GM12878 (cell line): ENCODE data around the gene TERF2IP. TPM values are rescaled to one million over a fixed set of nuclear protein-coding genes. Genes with fewer than 3 reads are reported as not detected.
A peak's percentile ranks its signal among the peaks of the same experiment; 100 is the strongest.

Source experiments
- BCL11A ChIP-seq: IDR thresholded peaks from 2 replicates; pipeline ENCODE4 v1.6.1; 2011; ENCODE audit warnings: low read depth, low read length
- BMI1 ChIP-seq: fragments of 450-650 bp; IDR thresholded peaks from 2 replicates; pipeline ENCODE4 v1.6.1; 2016; ENCODE audit warnings: mild to moderate bottlenecking, moderate library complexity, borderline replicate concordance
- CBFB ChIP-seq: IDR thresholded peaks from 2 replicates; pipeline ENCODE4 v1.6.1; 2016; ENCODE audit warnings: antibody characterized with exemption, low read depth
- CREB1 ChIP-seq: IDR thresholded peaks from 2 replicates; pipeline ENCODE4 v1.6.1; 2012; ENCODE audit warnings: low read depth, mild to moderate bottlenecking, inconsistent platforms
- E4F1 ChIP-seq: fragments of 450-650 bp; IDR thresholded peaks from 2 replicates; pipeline ENCODE4 v1.6.1; 2018; ENCODE audit warnings: borderline replicate concordance, mild to moderate bottlenecking; ENCODE audit not compliant: partially characterized antibody
- ELK1 ChIP-seq: IDR thresholded peaks from 2 replicates; pipeline ENCODE4 v1.6.1; 2012; ENCODE audit warnings: low read depth, low read length, improper control_type of control experiment
- HDAC6 ChIP-seq: fragments of 200-600 bp; sonication (generic); IDR thresholded peaks from one replicate; pipeline ENCODE4 v1.8.0; 2017; ENCODE audit warnings: antibody characterized with exemption; ENCODE audit not compliant: unreplicated experiment
- IRF4 ChIP-seq: IDR thresholded peaks from 2 replicates; pipeline ENCODE4 v1.6.1; 2011; ENCODE audit warnings: low read depth, low read length
- NBN ChIP-seq: fragments of 450-650 bp; IDR thresholded peaks from 2 replicates; pipeline ENCODE4 v1.6.1; 2016
- NFIC ChIP-seq: IDR thresholded peaks from 2 replicates; pipeline ENCODE4 v1.6.1; 2012; ENCODE audit warnings: low read depth, mild to moderate bottlenecking, inconsistent platforms, low read length, moderate library complexity
- POLR2A ChIP-seq: IDR thresholded peaks from 2 replicates; pipeline ENCODE4 v1.6.1; 2011; ENCODE audit warnings: low read depth, mild to moderate bottlenecking, low read length
- POU2F2 ChIP-seq: IDR thresholded peaks from 3 replicates; pipeline ENCODE4 v1.6.1; 2011; ENCODE audit warnings: low read depth, mild to moderate bottlenecking, low read length, borderline replicate concordance
- SREBF1 ChIP-seq: IDR thresholded peaks from 2 replicates; pipeline ENCODE4 v1.6.1; 2012; ENCODE audit warnings: mild to moderate bottlenecking, low read length
- SUZ12 ChIP-seq: fragments of 200-600 bp; sonication (generic); IDR thresholded peaks from one replicate; pipeline ENCODE4 v1.6.1; 2018; ENCODE audit warnings: antibody characterized with exemption, mild to moderate bottlenecking; ENCODE audit not compliant: unreplicated experiment
- TBL1XR1 ChIP-seq: IDR thresholded peaks from 2 replicates; pipeline ENCODE4 v1.6.1; 2012; ENCODE audit warnings: low read depth, low read length, improper control_type of control experiment
- TCF12 ChIP-seq: IDR thresholded peaks from 2 replicates; pipeline ENCODE4 v1.6.1; 2011; ENCODE audit warnings: low read depth, mild to moderate bottlenecking, low read length
- ZBED1 ChIP-seq: IDR thresholded peaks from 2 replicates; pipeline ENCODE4 v1.6.1; 2016; ENCODE audit warnings: borderline replicate concordance
- ZNF274 ChIP-seq: IDR thresholded peaks from one replicate; pipeline ENCODE4 v1.8.0; 2011; ENCODE audit not compliant: insufficient read length, insufficient read depth
- polyA plus RNA-seq, 11 experiments: library from polyadenylated mRNA; depleted of rRNA in 4 of 11; unstranded in 6 of 11; stranded (reverse) in 5 of 11; fragments of >200 nt; fragmentation: Nextera tagmentation in 4 of 11; fragmentation: Illumina TruSeq in 1 of 11; extraction: Ambion mirVana in 4 of 11; extraction: Trizol in 1 of 11; gene quantifications; 1 replicate in 1 of 11; 2 replicates in 10 of 11; pipeline versions ENCODE4 v1.2.1 to v1.2.3, GENCODE V29; 2011 to 2016; ENCODE audit warnings: inconsistent platforms in 2 of 11, missing spikeins in 2 of 11, low read depth in 1 of 11
- total RNA-seq, 4 experiments: library from RNA; depleted of rRNA in 3 of 4; stranded (reverse); fragments of >200 nt in 3 of 4; fragmentation: Illumina TruSeq in 1 of 4; extraction: Trizol in 1 of 4; gene quantifications; 2 replicates each; pipeline versions ENCODE4 v1.2.1 to v1.2.3, GENCODE V29; 2013 to 2021
- TF ChIP-seq, protein P1 (sequence below): fragments of 450-650 bp; IDR thresholded peaks from 2 replicates; pipeline ENCODE4 v1.6.1; 2017; ENCODE audit warnings: mild to moderate bottlenecking, low read depth, inconsistent platforms; ENCODE audit not compliant: poor library complexity, severe bottlenecking
- TF ChIP-seq, protein P2 (sequence below): fragments of 450-650 bp; IDR thresholded peaks from 2 replicates; pipeline ENCODE4 v1.6.1; 2017; ENCODE audit warnings: mild to moderate bottlenecking, moderate library complexity

The TERF2IP gene
- total and polyA plus RNA-seq, 10 of the 15 experiments (the other 5 are each of a cell fraction or from before 2014, with no cell fraction given) = 19.6 to 93.1 (median 54.4) TPM

DNA sequence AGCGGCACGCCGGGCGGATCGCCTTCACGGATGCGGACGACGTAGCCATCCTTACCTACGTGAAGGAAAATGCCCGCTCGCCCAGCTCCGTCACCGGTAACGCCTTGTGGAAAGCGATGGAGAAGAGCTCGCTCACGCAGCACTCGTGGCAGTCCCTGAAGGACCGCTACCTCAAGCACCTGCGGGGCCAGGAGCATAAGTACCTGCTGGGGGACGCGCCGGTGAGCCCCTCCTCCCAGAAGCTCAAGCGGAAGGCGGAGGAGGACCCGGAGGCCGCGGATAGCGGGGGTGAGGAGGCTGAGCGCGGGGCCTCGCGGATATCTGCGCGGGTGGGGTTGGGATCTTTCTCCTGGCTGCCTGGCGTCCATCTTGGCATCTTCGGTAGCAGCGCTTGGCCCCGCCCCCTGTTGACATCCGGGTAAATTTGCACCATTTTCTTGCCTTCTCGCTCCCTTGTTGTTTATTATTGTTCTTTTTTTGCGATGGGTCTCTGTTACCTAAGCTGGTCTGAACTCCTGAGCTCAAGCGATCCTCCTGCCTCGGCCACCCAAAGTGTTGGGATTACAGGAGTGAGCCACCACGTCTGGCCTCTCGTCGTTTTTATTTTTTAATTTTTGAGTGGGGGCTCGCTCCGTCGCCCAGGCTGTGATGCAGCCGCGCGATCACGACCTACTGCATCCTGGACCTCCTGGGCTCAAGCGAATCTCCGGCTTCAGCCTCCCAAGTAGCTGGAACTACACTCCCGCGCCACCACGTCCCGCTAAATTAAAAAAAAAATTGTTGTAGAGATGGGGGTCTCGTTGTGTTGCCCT is 898 bp downstream of the TERF2IP start (continued):
- TF ChIP-seq SUZ12 = no peak
- TF ChIP-seq NFIC = no peak
- no peak for TF ChIP-seq SREBF1
- TF ChIP-seq ZNF274 = no peak
- TF ChIP-seq ELK1 = no peak
- TF ChIP-seq IRF4 = no peak
- no peak for TF ChIP-seq BCL11A
- TF ChIP-seq, protein P1, sequence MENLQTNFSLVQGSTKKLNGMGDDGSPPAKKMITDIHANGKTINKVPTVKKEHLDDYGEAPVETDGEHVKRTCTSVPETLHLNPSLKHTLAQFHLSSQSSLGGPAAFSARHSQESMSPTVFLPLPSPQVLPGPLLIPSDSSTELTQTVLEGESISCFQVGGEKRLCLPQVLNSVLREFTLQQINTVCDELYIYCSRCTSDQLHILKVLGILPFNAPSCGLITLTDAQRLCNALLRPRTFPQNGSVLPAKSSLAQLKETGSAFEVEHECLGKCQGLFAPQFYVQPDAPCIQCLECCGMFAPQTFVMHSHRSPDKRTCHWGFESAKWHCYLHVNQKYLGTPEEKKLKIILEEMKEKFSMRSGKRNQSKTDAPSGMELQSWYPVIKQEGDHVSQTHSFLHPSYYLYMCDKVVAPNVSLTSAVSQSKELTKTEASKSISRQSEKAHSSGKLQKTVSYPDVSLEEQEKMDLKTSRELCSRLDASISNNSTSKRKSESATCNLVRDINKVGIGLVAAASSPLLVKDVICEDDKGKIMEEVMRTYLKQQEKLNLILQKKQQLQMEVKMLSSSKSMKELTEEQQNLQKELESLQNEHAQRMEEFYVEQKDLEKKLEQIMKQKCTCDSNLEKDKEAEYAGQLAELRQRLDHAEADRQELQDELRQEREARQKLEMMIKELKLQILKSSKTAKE = no peak
- TF ChIP-seq POLR2A = peak; percentile 13; the same call in 1 of the 2 replicates
- TF ChIP-seq CBFB = no peak; the same call in 1 of the 2 replicates
- TF ChIP-seq CREB1 = no peak
- no peak for TF ChIP-seq HDAC6
- no peak for TF ChIP-seq E4F1
- TF ChIP-seq, protein P2, sequence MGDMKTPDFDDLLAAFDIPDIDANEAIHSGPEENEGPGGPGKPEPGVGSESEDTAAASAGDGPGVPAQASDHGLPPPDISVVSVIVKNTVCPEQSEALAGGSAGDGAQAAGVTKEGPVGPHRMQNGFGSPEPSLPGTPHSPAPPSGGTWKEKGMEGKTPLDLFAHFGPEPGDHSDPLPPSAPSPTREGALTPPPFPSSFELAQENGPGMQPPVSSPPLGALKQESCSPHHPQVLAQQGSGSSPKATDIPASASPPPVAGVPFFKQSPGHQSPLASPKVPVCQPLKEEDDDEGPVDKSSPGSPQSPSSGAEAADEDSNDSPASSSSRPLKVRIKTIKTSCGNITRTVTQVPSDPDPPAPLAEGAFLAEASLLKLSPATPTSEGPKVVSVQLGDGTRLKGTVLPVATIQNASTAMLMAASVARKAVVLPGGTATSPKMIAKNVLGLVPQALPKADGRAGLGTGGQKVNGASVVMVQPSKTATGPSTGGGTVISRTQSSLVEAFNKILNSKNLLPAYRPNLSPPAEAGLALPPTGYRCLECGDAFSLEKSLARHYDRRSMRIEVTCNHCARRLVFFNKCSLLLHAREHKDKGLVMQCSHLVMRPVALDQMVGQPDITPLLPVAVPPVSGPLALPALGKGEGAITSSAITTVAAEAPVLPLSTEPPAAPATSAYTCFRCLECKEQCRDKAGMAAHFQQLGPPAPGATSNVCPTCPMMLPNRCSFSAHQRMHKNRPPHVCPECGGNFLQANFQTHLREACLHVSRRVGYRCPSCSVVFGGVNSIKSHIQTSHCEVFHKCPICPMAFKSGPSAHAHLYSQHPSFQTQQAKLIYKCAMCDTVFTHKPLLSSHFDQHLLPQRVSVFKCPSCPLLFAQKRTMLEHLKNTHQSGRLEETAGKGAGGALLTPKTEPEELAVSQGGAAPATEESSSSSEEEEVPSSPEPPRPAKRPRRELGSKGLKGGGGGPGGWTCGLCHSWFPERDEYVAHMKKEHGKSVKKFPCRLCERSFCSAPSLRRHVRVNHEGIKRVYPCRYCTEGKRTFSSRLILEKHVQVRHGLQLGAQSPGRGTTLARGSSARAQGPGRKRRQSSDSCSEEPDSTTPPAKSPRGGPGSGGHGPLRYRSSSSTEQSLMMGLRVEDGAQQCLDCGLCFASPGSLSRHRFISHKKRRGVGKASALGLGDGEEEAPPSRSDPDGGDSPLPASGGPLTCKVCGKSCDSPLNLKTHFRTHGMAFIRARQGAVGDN = no peak
- TF ChIP-seq BMI1 = no peak
- TF ChIP-seq POU2F2 = no peak
- peak; percentile 69; the same call in 1 of the 2 replicates for TF ChIP-seq NBN
- no peak for TF ChIP-seq TCF12
- TF ChIP-seq ZBED1 = no peak
- TF ChIP-seq TBL1XR1 = no peak
